Activated CD4-positive, alpha-beta T cell treated with anti-CD3 and anti-CD28 coated beads for 36 hours (primary cell): Measurements from ENCODE around the gene TMEM121B. TPM values are rescaled to one million over a fixed set of nuclear protein-coding genes. Genes with fewer than 3 reads are reported as not detected.

Experiments used
- ATAC-seq: fragments of 200-7000 bp; cut with Tn5 transposase; one replicate; pipeline ENCODE4 v1.10.0; 2021; ENCODE audit warnings: mild to moderate bottlenecking, moderate library complexity
- CTCF ChIA-PET: fragments of 350-600 bp; sonication (Branson Sonifier 250); formaldehyde crosslinking; loops from one replicate; lab custom pipeline; 2021; ENCODE audit warnings: antibody characterized with exemption; lab: Charles Lee
- POLR2A ChIA-PET: fragments of 350-600 bp; sonication (Branson Sonifier 250); formaldehyde crosslinking; loops from one replicate; lab custom pipeline; 2021; ENCODE audit warnings: antibody characterized with exemption, inconsistent platforms; lab: Charles Lee
- DNase-seq: peaks from one replicate; pipeline ENCODE4 v3.0.0-alpha.2; 2020
- H3K27ac Mint-ChIP-seq: one replicate; pipeline ENCODE4 v1.8.0; 2021; ENCODE audit warnings: mixed read lengths
- H3K27me3 Mint-ChIP-seq: one replicate; pipeline ENCODE4 v1.8.0; 2021; ENCODE audit warnings: mixed read lengths
- H3K36me3 Mint-ChIP-seq: one replicate; pipeline ENCODE4 v1.8.0; 2021; ENCODE audit warnings: low read depth, mixed read lengths
- H3K4me1 Mint-ChIP-seq: one replicate; pipeline ENCODE4 v1.8.0; 2021; ENCODE audit warnings: mixed read lengths
- H3K4me3 Mint-ChIP-seq: one replicate; pipeline ENCODE4 v1.8.0; 2021; ENCODE audit warnings: mild to moderate bottlenecking, moderate library complexity, mixed read lengths
- H3K9me3 Mint-ChIP-seq: one replicate; pipeline ENCODE4 v1.8.0; 2021; ENCODE audit warnings: low read depth, mixed read lengths
- intact Hi-C, 2 experiments: fragments of 100-400 bp; cut with DNase I in 1 of 2; cut with micrococcal nuclease in 1 of 2; formaldehyde crosslinking; loops; one replicate each; pipeline versions ENCODE4 v1.14.2 to v1.15.1; 2022 to 2024; cut with DNase I, micrococcal nuclease
- total RNA-seq, 2 experiments: library from RNA; stranded (reverse); gene quantifications; one replicate each; pipeline ENCODE4 v1.2.3, GENCODE V29; 2021

The TMEM121B gene
- total RNA-seq: under 1 TPM; 0.14 to 0.19 TPM

GRCh38 chr22:17121233-17122195, at the start of gene TMEM121B:
Gene TMEM121B (minus strand): TSS chr22:17121360. CDS start chr22:17121127, 233 bp downstream.
- intact Hi-C loops: loop anchor here in 1 of 2 experiments (5.0 kb wide), 1 partner anchor 36 kb away; the partner anchor contains the start of gene HDHD5
- Mint-ChIP-seq H3K4me3 (peak within 1 kb of the TSS; percentile 61), H3K4me1 (peaks cover 32% of the 10 kb centered on the region), H3K9me3 (no peaks in the 10 kb centered on the region), H3K27ac (no peak within 1 kb of the TSS), H3K27me3 (peaks cover 19% of the 10 kb centered on the region), H3K36me3 (no peaks in the 10 kb centered on the region)
- ChIA-PET CTCF (no interaction called here), POLR2A (no interaction called here)
- DNase-seq (peak; percentile 65), ATAC-seq (peak; percentile 42)

GRCh38 chr22:17167486-17167885, 46.3 kb upstream of the TMEM121B start:
- peaks cover 7% of the 10 kb centered on the region for H3K4me1 Mint-ChIP-seq
- ATAC-seq: no peak
- no peak overlapping the region for H3K27ac Mint-ChIP-seq
- intact Hi-C loops: no loop called here
- ChIA-PET CTCF (no interaction called here), POLR2A (no interaction called here)
- H3K4me3 Mint-ChIP-seq: no peak overlapping the region
- DNase-seq: no peak
- H3K36me3 Mint-ChIP-seq: no peaks in the 10 kb centered on the region
- H3K27me3 Mint-ChIP-seq: no peaks in the 10 kb centered on the region
- H3K9me3 Mint-ChIP-seq: no peaks in the 10 kb centered on the region

DNA sequence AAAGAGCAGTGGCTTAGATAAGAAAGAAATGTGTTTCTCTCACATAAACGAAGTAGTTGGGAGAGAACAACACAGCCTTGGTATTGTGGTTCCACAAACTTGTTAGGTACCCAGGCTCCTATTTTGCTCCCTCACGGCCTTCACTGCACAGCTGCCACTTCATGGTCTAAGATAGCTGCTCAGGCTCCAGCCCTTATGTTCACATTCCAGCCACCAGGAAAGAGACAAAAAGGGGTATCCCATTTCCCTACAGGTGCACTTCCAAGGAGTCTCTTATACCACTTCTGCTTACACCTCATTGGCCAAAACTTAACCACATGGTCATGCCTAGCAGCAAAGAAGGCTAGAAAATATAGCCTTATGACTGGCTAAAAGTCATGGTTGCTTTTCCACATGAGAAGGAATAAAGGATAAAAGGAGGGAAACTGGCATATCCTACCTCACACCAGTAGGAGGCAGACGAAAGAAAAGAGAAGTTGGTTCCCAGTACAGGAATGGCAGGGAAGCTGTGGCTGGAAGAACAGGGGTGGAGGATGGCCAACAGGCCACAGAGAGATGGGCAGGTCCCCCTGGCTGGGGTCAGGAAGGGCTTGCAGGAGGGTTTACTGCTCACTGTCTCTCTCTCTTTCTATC, 43.3 kb upstream of the TMEM121B start:
- peaks cover 5% of the 10 kb centered on the region for H3K4me1 Mint-ChIP-seq
- H3K4me3 Mint-ChIP-seq: no peak overlapping the region
- no peak overlapping the region for H3K27ac Mint-ChIP-seq
- no peak for DNase-seq
- intact Hi-C loops: no loop called here
- ChIA-PET CTCF (interaction anchor here (0.7 kb wide), 1 partner anchor 9 kb away, joined by 3 read pairs; no protein-coding TSS in a partner anchor), POLR2A (no interaction called here)
- no peaks in the 10 kb centered on the region for H3K36me3 Mint-ChIP-seq
- no peaks in the 10 kb centered on the region for H3K27me3 Mint-ChIP-seq
- ATAC-seq: no peak
- no peaks in the 10 kb centered on the region for H3K9me3 Mint-ChIP-seq

- DNase-seq (no peak), ATAC-seq (no peak)
- Mint-ChIP-seq H3K27me3 (no peaks in the 10 kb centered on the region), H3K9me3 (no peaks in the 10 kb centered on the region), H3K27ac (no peak overlapping the region), H3K36me3 (peaks cover 8% of the 10 kb centered on the region), H3K4me3 (no peak overlapping the region), H3K4me1 (peaks cover 10% of the 10 kb centered on the region)
- intact Hi-C loops: no loop called here
- ChIA-PET POLR2A (no interaction called here), CTCF (interaction anchor here (1.4 to 2.7 kb wide), 2 partner anchors 9 to 12 kb away, joined by 3 to 22 read pairs; no protein-coding TSS in a partner anchor)
These were observed 41.6 kb upstream of the TMEM121B start for GRCh38 chr22:17162731-17163130.

GRCh38 chr22:17161991-17162390, 40.8 kb upstream of the TMEM121B start:
- intact Hi-C loops: no loop called here
- no peak overlapping the region for H3K4me3 Mint-ChIP-seq
- ChIA-PET CTCF (interaction anchor here (0.5 to 2.7 kb wide), 3 partner anchors 10 to 343 kb away, joined by 3 to 22 read pairs (median 3); no protein-coding TSS in a partner anchor), POLR2A (no interaction called here)
- no peaks in the 10 kb centered on the region for H3K27me3 Mint-ChIP-seq
- no peaks in the 10 kb centered on the region for H3K9me3 Mint-ChIP-seq
- no peak overlapping the region for H3K27ac Mint-ChIP-seq
- peaks cover 16% of the 10 kb centered on the region for H3K4me1 Mint-ChIP-seq
- H3K36me3 Mint-ChIP-seq: peaks cover 11% of the 10 kb centered on the region
- DNase-seq (no peak), ATAC-seq (no peak)

DNA sequence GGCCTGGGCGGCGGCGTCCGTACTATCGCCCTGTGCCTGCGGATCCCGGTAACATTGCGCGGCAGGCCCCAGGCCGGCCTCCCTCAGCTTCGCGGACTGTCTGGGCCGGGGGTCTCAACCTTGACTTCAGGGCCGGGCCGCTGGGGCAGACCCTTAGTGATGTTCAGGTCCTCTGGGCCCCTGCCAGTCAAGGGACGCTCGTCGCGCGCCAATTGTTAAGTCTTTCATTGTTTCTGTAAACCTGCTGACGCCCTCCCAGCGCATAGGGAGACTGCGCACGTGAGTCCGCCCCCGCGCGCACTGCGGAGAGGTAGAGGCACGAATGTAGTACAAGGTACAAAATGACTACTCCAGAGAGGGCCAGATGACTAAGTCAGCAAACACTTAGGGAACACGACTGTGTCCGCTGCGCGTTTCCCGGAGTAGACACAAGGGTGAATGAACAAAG, 38.4 kb upstream of the TMEM121B start:
- peak overlapping the region; percentile 87 for H3K27ac Mint-ChIP-seq
- H3K27me3 Mint-ChIP-seq: no peaks in the 10 kb centered on the region
- ChIA-PET POLR2A (no interaction called here), CTCF (interaction anchor here (0.7 to 7.7 kb wide), 4 partner anchors 9 to 84 kb away, joined by 4 to 64 read pairs (median 10); no protein-coding TSS in a partner anchor)
- DNase-seq (peak; percentile 90), ATAC-seq (peak; percentile 72)
- peaks cover 32% of the 10 kb centered on the region for H3K4me1 Mint-ChIP-seq
- H3K9me3 Mint-ChIP-seq: no peaks in the 10 kb centered on the region
- intact Hi-C loops: loop anchor here (1.0 to 5.0 kb wide), 9 partner anchors 12 to 918 kb away; partner anchors contain the start of genes IL17RA (in 2 of the 2), ATP6V1E1 (in 1 of the 2), BCL2L13 (in 1 of the 2) and BID (in 1 of the 2)
- peaks cover 24% of the 10 kb centered on the region for H3K36me3 Mint-ChIP-seq
- H3K4me3 Mint-ChIP-seq: peak overlapping the region; percentile 84

DNA sequence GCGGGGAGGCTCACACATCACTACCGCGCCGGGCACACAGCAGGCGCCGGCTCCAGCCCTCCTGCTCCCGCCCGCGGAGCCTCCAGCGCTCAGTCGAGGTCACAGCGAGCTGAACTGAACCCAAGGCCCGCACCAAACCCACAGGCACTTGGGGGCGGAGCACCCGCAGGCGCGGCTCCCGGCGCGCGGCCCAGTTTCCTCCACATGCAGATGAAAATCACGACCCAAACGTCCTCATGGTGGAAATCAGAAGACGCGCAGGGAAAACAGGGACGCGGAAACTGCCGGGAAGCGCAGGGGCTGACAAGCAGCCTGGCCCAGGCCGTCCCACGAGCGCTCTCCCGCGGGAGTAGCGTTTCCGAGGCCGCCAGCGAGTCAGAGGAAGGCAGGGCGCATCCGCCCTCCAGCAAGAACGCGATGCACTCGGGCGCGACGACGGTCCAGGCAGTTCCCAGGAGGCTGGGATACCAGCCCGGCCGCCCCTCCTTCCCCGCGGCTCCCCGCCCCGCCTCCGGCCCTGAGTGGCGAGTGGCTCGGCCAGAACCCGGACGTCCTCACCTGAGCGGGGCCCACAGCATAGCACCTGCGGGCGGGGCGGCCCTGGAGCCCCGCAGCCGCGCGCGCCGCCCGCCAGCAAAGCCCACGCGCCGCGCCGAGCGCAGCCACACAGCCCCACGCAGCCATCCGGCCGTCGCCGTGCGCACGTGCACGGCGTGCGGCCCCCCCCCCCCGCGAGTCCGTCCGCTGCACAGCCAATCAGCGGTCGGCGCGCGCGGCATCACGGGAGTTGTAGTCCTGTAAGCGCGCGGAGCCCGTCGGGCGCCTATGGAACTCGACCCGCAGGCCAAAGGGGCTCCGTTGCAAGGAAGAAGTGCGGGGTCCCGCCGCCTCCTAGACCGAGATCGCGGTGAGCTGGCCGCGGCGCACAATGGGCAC, 37.7 kb upstream of the TMEM121B start, which contains the start of gene HDHD5:
Gene HDHD5, minus strand, starts transcription at position 710 of the 936 bp plus-strand sequence. Its CDS starts 26 bp downstream, at position 684.
- no peaks in the 10 kb centered on the region for H3K9me3 Mint-ChIP-seq
- peak; percentile 94 for DNase-seq
- ChIA-PET POLR2A (interaction anchor here (0.6 to 1.4 kb wide), 2 partner anchors 13 to 87 kb away, joined by 3 to 5 read pairs; no protein-coding TSS in a partner anchor), CTCF (interaction anchor here (1.0 to 7.7 kb wide), 7 partner anchors 10 to 84 kb away, joined by 3 to 64 read pairs (median 6); no protein-coding TSS in a partner anchor)
- no peaks in the 10 kb centered on the region for H3K27me3 Mint-ChIP-seq
- peak within 1 kb of the TSS; percentile 87 for H3K27ac Mint-ChIP-seq
- peak; percentile 82 for ATAC-seq
- H3K36me3 Mint-ChIP-seq: peaks cover 24% of the 10 kb centered on the region
- H3K4me3 Mint-ChIP-seq: peak within 1 kb of the TSS; percentile 84
- intact Hi-C loops: loop anchor here (1.0 to 5.0 kb wide), 9 partner anchors 12 to 918 kb away; partner anchors contain the start of genes IL17RA (in 2 of the 2), ATP6V1E1 (in 1 of the 2), BCL2L13 (in 1 of the 2) and BID (in 1 of the 2)
- peaks cover 32% of the 10 kb centered on the region for H3K4me1 Mint-ChIP-seq

DNA sequence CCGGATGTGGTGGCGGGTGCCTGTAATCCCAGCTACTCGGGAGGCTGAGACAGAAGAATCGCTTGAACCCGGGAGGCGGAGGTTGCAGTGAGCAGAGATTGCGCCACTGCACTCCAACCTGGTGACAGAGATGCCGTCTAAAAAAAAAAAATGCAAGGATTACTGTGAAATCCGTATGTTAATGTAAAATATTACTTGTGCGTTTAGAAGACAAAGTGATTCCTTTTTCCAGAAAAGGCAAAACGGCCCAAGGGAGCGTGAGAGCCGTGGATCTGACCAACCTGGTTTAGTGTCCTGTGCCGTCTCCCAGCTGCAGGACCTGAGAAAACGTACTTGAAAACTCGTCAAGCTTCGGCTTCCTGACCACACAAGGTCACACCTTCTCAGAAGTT, 37.0 kb upstream of the TMEM121B start:
- ChIA-PET POLR2A (interaction anchor here (0.6 to 1.4 kb wide), 2 partner anchors 14 to 87 kb away, joined by 3 to 5 read pairs; no protein-coding TSS in a partner anchor), CTCF (interaction anchor here (1.0 to 7.7 kb wide), 6 partner anchors 10 to 84 kb away, joined by 3 to 64 read pairs (median 6); no protein-coding TSS in a partner anchor)
- ATAC-seq (no peak), DNase-seq (no peak)
- peaks cover 24% of the 10 kb centered on the region for H3K36me3 Mint-ChIP-seq
- no peaks in the 10 kb centered on the region for H3K27me3 Mint-ChIP-seq
- intact Hi-C loops: loop anchor here (5.0 kb wide), 3 partner anchors 36 to 614 kb away; partner anchors contain the start of genes BCL2L13 (in 1 of the 2), BID (in 1 of the 2) and TMEM121B (in 1 of the 2)
- H3K4me3 Mint-ChIP-seq: peak overlapping the region; percentile 84
- H3K27ac Mint-ChIP-seq: peak overlapping the region; percentile 82
- H3K4me1 Mint-ChIP-seq: peaks cover 35% of the 10 kb centered on the region
- no peaks in the 10 kb centered on the region for H3K9me3 Mint-ChIP-seq

DNA sequence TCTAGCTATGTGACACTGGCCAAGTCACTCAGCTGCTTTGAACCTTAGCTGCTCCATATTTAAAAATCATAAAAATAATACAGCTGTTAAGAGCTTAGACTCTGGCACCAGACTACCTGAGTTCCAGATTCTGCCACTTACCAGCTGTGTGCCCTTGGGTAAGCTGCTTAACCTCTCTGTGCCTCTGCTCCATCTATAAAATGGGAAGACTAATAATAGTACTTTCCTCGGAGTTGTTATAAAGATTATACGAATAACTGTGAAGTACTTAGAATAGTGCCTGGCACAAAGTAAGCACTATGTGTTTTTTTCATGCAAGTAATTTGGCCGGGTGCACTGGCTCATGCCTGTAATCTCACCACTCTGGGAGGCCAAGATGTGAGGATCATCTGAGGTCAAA, 36.6 kb upstream of the TMEM121B start:
- DNase-seq (no peak), ATAC-seq (no peak)
- Mint-ChIP-seq H3K9me3 (no peaks in the 10 kb centered on the region), H3K27me3 (no peaks in the 10 kb centered on the region), H3K4me3 (peak overlapping the region; percentile 84), H3K36me3 (peaks cover 24% of the 10 kb centered on the region), H3K27ac (no peak overlapping the region), H3K4me1 (peaks cover 35% of the 10 kb centered on the region)
- intact Hi-C loops: loop anchor here (5.0 kb wide), 3 partner anchors 35 to 615 kb away; partner anchors contain the start of genes BCL2L13 (in 1 of the 2), BID (in 1 of the 2) and TMEM121B (in 1 of the 2)
- ChIA-PET POLR2A (interaction anchor here (1.4 kb wide), 1 partner anchor 14 kb away, joined by 5 read pairs; no protein-coding TSS in a partner anchor), CTCF (interaction anchor here (0.6 to 7.7 kb wide), 6 partner anchors 10 to 83 kb away, joined by 3 to 64 read pairs (median 4); no protein-coding TSS in a partner anchor)
